Mesothelial cell of epicardium (in vitro differentiated cells): ENCODE measurements around the gene NOL9. TPM values are rescaled to one million over a fixed set of nuclear protein-coding genes. Genes with fewer than 3 reads are reported as not detected.

Experiments used
- DNase-seq, 2 experiments: peaks; one replicate each; pipeline ENCODE4 v3.0.0; 2021; ENCODE audit warnings: low spot score in 2 of 2; ENCODE audit not compliant: unreplicated experiment in 2 of 2
- H3K27ac Mint-ChIP-seq: 2 replicates; pipeline ENCODE4 v1.8.0; 2021; ENCODE audit warnings: mixed read lengths
- H3K27me3 Mint-ChIP-seq: 2 replicates; pipeline ENCODE4 v1.8.0; 2021; ENCODE audit warnings: low read depth, mixed read lengths
- H3K36me3 Mint-ChIP-seq: 2 replicates; pipeline ENCODE4 v1.8.0; 2021; ENCODE audit warnings: mixed read lengths
- H3K4me1 Mint-ChIP-seq: 2 replicates; pipeline ENCODE4 v1.8.0; 2021; ENCODE audit warnings: mixed read lengths
- H3K4me3 Mint-ChIP-seq: 2 replicates; pipeline ENCODE4 v1.8.0; 2021; ENCODE audit warnings: mild to moderate bottlenecking, moderate library complexity, mixed read lengths
- H3K9me3 Mint-ChIP-seq: 2 replicates; pipeline ENCODE4 v1.8.0; 2021; ENCODE audit warnings: mixed read lengths
- total RNA-seq: library from RNA; stranded (reverse); gene quantifications from 3 replicates; pipeline ENCODE4 v1.2.1, GENCODE V29; 2021
- TF ChIP-seq, protein P1 (sequence below): fragments of 200-600 bp; sonication (generic); IDR thresholded peaks from one replicate; pipeline ENCODE4 v1.5.0; 2021; ENCODE audit warnings: antibody characterized with exemption; ENCODE audit not compliant: unreplicated experiment

NOL9 gene
- total RNA-seq, 1 donor from 2014 or later, result 44.4 TPM

DNA sequence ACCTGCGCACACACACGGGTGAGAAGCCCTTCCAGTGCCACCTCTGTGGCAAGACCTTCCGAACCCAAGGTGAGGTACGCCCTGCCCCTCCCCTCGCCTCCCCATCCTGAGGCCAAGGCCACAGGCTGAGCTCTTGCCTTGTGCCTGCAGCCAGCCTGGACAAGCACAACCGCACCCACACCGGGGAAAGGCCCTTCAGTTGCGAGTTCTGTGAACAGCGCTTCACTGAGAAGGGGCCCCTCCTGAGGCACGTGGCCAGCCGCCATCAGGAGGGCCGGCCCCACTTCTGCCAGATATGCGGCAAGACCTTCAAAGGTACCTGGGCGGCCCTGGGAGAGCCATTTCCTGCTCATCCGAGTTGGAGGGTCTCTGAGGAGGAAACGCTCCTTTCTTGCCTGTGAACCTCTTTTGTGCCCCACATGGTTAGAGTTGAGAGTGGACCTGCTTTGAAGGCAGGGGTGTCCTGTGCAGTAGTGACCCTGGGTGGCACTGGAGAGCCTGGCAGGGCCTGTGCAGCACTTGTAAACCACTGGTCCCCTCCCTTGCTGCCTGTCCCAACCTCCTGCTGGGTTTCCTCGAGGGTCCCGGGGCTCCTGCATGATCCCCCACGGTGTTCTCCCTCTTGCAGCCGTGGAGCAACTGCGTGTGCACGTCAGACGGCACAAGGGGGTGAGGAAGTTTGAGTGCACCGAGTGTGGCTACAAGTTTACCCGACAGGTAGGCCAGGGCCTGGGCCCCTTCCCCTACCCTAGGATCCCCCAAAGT lies 34.0 kb upstream of the NOL9 start:
- H3K27ac Mint-ChIP-seq, result no peak overlapping the region

DNA sequence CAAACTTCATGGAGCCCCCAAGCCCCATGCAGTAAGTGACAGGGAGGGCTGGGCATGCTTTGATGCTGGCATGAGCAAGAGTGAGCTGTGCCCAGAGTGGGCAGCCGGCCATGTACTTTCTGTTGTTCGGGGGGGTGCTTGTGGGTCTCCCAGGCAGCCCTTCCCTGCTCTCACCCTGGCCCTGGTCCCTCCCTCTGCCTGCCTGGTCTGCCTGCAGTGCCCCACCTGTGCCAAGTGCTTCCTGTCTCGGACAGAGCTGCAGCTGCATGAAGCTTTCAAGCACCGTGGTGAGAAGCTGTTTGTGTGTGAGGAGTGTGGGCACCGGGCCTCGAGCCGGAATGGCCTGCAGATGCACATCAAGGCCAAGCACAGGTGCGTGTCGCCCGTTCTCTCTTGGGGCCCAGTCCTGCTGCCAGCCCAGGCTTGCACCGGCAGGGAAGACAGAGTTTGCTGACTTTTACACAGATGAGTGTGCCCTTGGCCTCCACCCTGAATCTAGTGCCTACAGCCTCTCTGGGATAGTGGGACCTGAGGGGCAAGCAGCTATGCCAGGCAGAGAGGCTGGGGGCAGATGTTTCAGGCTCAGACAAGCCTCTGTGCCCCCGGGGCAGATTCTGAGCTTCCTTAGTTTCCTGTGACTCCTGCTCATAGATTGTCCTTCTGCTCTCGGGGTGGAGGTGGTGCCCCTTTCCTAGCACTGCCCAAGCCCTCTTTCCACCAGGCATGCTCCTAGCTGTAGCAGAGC lies 33.1 kb upstream of the NOL9 start:
- Mint-ChIP-seq H3K27me3 (no peaks in the 10 kb centered on the region), H3K4me1 (peaks cover 1% of the 10 kb centered on the region), H3K27ac (no peak overlapping the region), H3K4me3 (no peak overlapping the region), H3K9me3 (no peaks in the 10 kb centered on the region), H3K36me3 (no peaks in the 10 kb centered on the region)
- DNase-seq, result no peak
- TF ChIP-seq, protein P1, sequence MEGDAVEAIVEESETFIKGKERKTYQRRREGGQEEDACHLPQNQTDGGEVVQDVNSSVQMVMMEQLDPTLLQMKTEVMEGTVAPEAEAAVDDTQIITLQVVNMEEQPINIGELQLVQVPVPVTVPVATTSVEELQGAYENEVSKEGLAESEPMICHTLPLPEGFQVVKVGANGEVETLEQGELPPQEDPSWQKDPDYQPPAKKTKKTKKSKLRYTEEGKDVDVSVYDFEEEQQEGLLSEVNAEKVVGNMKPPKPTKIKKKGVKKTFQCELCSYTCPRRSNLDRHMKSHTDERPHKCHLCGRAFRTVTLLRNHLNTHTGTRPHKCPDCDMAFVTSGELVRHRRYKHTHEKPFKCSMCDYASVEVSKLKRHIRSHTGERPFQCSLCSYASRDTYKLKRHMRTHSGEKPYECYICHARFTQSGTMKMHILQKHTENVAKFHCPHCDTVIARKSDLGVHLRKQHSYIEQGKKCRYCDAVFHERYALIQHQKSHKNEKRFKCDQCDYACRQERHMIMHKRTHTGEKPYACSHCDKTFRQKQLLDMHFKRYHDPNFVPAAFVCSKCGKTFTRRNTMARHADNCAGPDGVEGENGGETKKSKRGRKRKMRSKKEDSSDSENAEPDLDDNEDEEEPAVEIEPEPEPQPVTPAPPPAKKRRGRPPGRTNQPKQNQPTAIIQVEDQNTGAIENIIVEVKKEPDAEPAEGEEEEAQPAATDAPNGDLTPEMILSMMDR, result no peak

More for the DNA sequence above, 34.0 kb upstream of the NOL9 start:
- Mint-ChIP-seq H3K4me3 (no peak overlapping the region), H3K36me3 (no peaks in the 10 kb centered on the region), H3K4me1 (no peaks in the 10 kb centered on the region), H3K9me3 (no peaks in the 10 kb centered on the region), H3K27me3 (no peaks in the 10 kb centered on the region)
- no peak for DNase-seq
- TF ChIP-seq, protein P1, result no peak

DNA sequence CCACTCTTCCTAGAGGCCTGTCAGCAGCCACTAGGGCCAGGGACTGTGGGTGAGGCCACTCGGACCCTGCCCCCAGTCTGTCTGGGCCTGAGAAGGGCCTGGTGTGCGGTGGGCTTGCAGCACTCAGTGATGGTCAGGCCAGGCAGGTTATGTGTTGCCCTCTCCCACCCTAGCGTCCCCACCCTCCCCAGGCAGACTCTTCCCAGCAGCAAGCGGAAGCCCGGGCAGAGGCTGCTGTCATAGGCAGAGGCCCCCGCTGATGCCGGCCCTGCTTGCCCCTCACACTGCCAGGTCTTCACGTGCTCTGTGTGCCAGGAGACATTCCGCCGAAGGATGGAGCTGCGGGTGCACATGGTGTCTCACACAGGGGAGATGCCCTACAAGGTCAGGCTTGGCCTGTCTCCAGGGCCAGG lies 32.1 kb upstream of the NOL9 start:
- no peaks in the 10 kb centered on the region for H3K9me3 Mint-ChIP-seq

DNA sequence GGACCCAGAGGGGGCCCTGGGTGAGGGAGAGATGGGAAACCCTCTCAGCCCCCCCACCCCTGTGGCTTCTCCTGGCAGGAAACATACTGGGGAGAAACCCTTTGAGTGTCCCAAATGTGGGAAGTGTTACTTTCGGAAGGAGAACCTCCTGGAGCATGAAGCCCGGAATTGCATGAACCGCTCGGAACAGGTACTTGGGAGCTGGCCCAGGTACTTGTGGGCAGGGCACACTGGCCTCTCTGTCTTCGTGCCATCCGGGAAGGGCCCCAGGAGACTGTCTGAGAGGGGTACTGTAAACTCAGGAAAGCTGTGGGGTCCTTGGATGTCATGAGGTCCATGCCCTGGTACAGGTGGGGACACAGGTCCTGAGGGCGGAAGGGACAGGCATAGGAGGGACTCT lies 31.5 kb upstream of the NOL9 start:
- no peak overlapping the region for H3K27ac Mint-ChIP-seq
- H3K36me3 Mint-ChIP-seq, result no peaks in the 10 kb centered on the region
- TF ChIP-seq, protein P1, result no peak
- no peak for DNase-seq
- no peaks in the 10 kb centered on the region for H3K27me3 Mint-ChIP-seq
- no peak overlapping the region for H3K4me3 Mint-ChIP-seq
- H3K9me3 Mint-ChIP-seq, result no peaks in the 10 kb centered on the region
- peaks cover 10% of the 10 kb centered on the region for H3K4me1 Mint-ChIP-seq

More for the DNA sequence above, 32.1 kb upstream of the NOL9 start:
- TF ChIP-seq, protein P1, result no peak
- Mint-ChIP-seq H3K27me3 (no peaks in the 10 kb centered on the region), H3K36me3 (no peaks in the 10 kb centered on the region), H3K4me3 (no peak overlapping the region), H3K27ac (no peak overlapping the region), H3K4me1 (peaks cover 7% of the 10 kb centered on the region)
- DNase-seq, result no peak

DNA sequence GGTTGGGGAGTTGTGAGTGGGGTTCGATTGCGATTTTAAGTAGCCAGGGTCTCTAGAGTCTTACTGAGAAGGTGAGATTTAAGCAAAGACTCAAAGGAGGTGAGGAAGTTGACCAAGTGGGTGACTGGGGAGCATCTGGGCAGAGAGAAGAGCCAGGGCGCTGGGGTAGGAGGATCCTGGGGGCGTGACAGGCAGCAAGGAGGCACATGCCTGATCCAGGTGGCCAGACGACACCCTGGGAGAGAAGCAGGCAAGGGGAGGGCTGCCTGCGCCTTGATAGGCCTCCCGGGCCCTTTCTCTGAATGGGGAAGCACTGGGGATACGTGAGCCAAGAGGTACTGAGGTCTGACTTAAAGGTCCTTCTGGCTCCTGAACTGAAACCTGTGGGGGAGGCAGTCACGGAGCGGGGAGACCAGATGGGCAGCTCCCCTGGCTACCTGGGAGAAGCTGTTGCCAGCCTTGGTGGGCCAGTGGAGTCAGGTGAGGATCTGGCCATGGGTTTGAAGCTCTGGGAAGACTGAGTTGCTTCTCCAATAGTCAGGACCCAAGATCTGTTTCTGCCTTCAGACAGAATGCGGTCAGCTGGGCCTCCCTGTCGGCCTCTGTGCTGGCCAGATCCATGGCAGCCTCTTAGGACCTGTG lies 30.9 kb upstream of the NOL9 start:
- Mint-ChIP-seq H3K9me3 (no peaks in the 10 kb centered on the region), H3K27me3 (no peaks in the 10 kb centered on the region), H3K4me3 (no peak overlapping the region), H3K4me1 (peaks cover 15% of the 10 kb centered on the region), H3K36me3 (no peaks in the 10 kb centered on the region), H3K27ac (no peak overlapping the region)
- TF ChIP-seq, protein P1, result no peak
- DNase-seq, result no peak
